Adrenal gland (tissue), 5 donors: ENCODE data around the gene ATP2B3.

ENCODE experiments used
- POLR2A ChIP-seq, 2 donors: fragments of 450-650 bp; IDR thresholded peaks; one replicate each; pipeline ENCODE4 v1.6.1; 2017; ENCODE audit warnings: antibody characterized with exemption in 2 of 2, mild to moderate bottlenecking in 2 of 2, moderate library complexity in 1 of 2
- TF ChIP-seq, protein P1 (sequence below), 6 experiments: fragments of 450-650 bp in 4 of 6; fragments of 200-600 bp in 2 of 6; sonication (generic) in 1 of 6; IDR thresholded peaks; 1 replicate in 5 of 6; 2 replicates in 1 of 6; pipeline versions ENCODE4 v1.5.1 to v1.8.0; 2016 to 2021; ENCODE audit warnings: antibody characterized with exemption in 6 of 6, mild to moderate bottlenecking in 2 of 6, moderate library complexity in 1 of 6
- donor health status: DM: no; HTN: no; CAD: no.

DNA sequence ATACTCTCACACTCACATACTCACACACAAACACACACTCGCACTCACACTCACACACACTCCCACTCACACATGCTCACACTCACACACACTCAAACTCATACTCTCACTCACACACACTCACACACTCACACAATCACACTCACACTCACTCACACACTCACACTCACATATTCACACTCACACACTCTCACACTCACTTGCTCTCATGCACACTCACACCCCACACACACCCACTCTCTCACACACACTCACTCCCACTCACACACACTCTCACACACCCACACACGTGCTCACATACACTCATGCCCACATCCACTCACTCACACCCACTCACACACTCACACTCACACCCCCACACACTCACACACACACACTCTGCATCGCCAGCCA, 4.9 kb upstream of the ATP2B3 start:
- TF ChIP-seq, protein P1, sequence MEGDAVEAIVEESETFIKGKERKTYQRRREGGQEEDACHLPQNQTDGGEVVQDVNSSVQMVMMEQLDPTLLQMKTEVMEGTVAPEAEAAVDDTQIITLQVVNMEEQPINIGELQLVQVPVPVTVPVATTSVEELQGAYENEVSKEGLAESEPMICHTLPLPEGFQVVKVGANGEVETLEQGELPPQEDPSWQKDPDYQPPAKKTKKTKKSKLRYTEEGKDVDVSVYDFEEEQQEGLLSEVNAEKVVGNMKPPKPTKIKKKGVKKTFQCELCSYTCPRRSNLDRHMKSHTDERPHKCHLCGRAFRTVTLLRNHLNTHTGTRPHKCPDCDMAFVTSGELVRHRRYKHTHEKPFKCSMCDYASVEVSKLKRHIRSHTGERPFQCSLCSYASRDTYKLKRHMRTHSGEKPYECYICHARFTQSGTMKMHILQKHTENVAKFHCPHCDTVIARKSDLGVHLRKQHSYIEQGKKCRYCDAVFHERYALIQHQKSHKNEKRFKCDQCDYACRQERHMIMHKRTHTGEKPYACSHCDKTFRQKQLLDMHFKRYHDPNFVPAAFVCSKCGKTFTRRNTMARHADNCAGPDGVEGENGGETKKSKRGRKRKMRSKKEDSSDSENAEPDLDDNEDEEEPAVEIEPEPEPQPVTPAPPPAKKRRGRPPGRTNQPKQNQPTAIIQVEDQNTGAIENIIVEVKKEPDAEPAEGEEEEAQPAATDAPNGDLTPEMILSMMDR (IDR thresholded peaks at IDR 0.05): no peak
- TF ChIP-seq POLR2A (IDR thresholded peaks at IDR 0.05): no peak
